Skin epidermis (tissue), 12 donors: ENCODE results near the gene FOXR1.
A peak's percentile ranks its signal among the peaks of the same experiment; 100 is the strongest.

Source experiments
- H3K27ac ChIP-seq, 21 experiments: fragments of 200-600 bp; sonication (generic) in 11 of 21; one replicate each; pipeline ENCODE4 v1.5.0; 2020; ENCODE audit warnings: mild to moderate bottlenecking in 3 of 21, inconsistent platforms in 2 of 21, moderate library complexity in 2 of 21
- H3K4me3 ChIP-seq, 7 experiments: fragments of 200-600 bp; sonication (generic) in 2 of 7; one replicate each; pipeline ENCODE4 v1.5.0; 2020; ENCODE audit warnings: inconsistent platforms in 2 of 7, mild to moderate bottlenecking in 2 of 7, moderate library complexity in 1 of 7

The FOXR1 gene

GRCh38 chr11:119021631-119022030 is 50.1 kb downstream of the FOXR1 start:
- H3K4me3 ChIP-seq, result no peak overlapping the region
- no peak overlapping the region for H3K27ac ChIP-seq

- no peak overlapping the region for H3K27ac ChIP-seq
- H3K4me3 ChIP-seq, result no peak overlapping the region
Observed at GRCh38 chr11:119023741-119024140, 52.2 kb downstream of the FOXR1 start.

DNA sequence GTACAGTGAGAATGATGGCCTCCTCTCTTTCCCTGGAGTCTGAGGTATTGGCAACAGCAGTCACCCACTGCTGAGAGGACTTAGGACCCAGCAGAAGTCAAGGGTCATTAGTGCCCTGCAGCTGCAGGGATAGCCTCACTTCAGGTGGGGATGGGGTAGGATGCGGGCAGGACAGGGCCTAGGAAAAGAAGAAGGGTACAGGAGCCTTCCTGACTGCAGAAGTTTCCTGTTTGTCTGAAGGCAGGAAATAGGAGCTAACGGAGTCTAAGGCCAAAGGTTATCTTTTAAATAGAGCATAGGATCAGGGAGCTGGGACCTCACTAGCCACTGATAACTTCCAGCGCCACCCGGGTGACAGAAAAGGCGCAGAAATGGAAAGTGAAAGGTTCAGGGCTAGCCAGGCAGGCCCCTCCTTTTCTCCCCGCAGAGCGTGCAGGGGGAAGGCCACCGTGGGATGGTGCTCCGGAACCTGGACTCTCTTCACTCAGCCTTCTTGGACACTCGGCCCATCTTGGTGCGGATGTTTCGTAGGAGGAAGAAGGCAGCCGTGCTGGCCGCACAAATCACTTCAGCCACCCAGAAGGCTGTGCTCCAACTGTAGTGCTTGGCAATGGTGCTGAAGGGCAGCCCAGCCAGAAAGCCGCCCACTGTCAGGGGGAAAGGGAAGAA is 53.0 kb downstream of the FOXR1 start:
- H3K4me3 ChIP-seq, result no peak overlapping the region
- peak overlapping the region in 6 of 21 experiments; percentile 0 to 52 (median 14) for H3K27ac ChIP-seq

GRCh38 chr11:119025099-119025473 is 53.5 kb downstream of the FOXR1 start:
- Histone ChIP-seq H3K27ac (peak overlapping the region in 5 of 21 experiments; percentile 0 to 52 (median 23)), H3K4me3 (no peak overlapping the region)

- H3K27ac ChIP-seq, result peak overlapping the region in 2 of 21 experiments; percentile 7 to 27
- H3K4me3 ChIP-seq, result no peak overlapping the region
Observed at GRCh38 chr11:119025541-119025940, 54.0 kb downstream of the FOXR1 start.

- H3K27ac ChIP-seq, result peak overlapping the region in 1 of 21 experiments; percentile 6
- no peak overlapping the region for H3K4me3 ChIP-seq
Observed at GRCh38 chr11:119025978-119026766, 54.6 kb downstream of the FOXR1 start.

DNA sequence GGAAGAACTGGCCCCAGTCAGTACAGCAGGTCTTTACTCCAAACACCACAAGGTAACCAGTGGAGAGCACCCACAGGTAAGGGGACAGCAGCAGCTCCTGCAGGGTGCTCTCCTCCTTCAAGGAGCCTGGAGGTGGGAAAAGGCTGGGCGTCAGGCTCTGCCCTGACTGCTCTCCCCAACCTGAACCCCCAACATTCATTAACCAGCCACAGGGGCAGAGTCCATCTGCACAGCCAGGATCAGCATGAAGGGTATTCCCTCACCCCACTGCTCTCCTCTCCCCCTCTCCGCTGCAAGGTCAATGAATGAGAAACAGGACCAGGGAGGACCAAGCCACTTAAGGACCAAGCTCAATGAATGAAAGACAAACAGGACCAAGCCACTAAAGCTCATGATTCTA is 55.4 kb downstream of the FOXR1 start:
- Histone ChIP-seq H3K27ac (no peak overlapping the region), H3K4me3 (no peak overlapping the region)

- Histone ChIP-seq H3K27ac (peak overlapping the region in 1 of 21 experiments; percentile 21), H3K4me3 (no peak overlapping the region)
Observed at GRCh38 chr11:119027561-119028345, 56.2 kb downstream of the FOXR1 start.

DNA sequence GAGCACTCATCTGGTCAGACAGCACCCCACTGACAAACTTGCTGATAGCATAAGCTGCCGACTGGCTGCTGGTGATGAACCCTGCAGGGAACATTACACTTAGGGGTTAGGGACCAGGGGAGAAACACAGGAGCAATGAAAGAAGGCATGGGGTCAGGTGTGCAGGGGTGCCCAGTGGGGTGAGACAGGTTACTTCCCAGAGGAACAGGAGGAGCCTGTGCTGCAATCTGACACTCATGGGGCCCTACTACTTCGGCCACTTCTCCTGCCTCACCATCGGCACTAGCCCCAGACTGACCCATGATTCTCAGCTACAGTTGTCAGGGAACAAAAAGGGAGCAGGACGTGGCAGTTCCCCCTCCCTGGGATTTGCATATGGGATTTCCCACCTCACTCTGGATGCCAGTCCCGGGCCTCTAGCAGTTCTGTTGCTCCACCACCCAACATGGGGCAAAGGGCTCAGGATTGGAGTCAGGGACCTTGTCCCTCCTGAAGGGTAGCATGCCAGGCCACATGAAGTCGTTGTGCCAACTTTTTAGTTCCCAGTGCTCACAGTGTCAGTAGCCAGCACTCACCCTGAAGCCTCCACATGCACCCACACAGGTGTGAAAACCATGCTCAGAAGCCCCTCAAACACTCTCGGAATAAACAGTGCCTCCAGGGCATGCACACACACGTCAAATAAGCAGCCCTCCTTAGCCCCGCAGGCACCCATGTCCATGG is 56.9 kb downstream of the FOXR1 start:
- H3K4me3 ChIP-seq, result no peak overlapping the region
- H3K27ac ChIP-seq, result peak overlapping the region in 12 of 21 experiments; percentile 14 to 95 (median 86)

DNA sequence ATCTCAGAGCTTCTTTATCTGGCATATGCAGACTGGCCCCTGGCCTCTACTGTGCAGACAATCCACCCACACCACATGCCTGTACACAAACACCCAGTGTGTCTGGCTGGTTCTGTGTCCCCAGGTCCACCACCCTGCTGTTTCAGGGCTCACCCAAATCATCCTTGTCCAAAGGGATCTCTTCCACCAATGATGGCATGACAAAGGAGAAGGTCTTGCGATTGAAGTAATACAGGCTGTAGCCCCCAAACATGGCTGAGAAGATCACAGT is 57.4 kb downstream of the FOXR1 start:
- no peak overlapping the region for H3K4me3 ChIP-seq
- peak overlapping the region in 14 of 21 experiments; percentile 14 to 95 (median 86) for H3K27ac ChIP-seq

DNA sequence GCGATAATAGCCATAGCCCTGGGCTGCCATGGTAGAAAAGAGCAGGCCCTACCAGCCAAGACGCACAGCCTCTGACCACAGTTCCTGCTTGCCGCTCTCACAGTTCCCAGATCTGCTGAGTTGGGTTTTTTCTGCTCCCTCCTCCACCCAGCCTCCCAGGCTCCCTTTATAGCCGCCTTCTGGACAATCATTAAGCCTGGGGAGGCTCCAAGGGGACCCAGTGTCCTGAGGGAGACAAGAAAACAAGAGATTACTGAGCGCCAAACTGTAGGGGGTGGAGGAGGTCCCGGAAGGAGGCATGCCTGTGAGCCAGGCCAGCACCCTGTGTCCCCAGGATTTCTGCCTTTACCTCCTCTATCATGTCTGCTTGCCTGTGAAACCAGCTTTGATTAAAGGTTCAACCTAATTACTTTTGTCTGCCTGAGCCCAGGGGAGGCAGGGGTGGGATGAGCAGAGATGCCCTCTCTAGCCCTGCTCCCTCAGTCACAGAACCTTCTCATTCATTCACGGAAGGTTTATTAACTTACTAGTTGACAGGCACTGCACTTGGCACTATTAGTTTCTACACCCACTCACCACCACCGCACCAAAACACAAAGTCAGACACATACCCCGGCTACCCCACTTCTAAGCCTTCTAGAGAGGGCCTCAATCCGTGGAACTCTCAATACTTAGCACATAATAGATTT is 57.9 kb downstream of the FOXR1 start:
- Histone ChIP-seq H3K4me3 (peak overlapping the region; percentile 64 to 80 (median 76)), H3K27ac (peak overlapping the region in 20 of 21 experiments; percentile 74 to 95 (median 86))

DNA sequence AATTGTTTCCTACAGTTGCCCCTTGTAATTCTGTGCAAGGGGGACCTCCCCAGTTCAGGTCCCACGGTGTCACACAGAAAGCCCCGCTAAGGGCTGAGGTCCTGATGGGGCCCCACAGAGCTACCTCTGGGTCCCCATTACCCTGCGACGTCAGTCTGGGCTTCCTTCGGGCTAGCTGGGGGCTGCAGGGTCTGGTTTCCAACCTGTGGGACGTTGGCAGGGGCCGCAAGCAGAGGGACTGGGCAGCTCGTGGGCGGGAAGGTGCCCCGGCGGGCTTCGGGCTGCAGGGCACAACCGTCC is 58.4 kb downstream of the FOXR1 start:
- peak overlapping the region; percentile 64 to 80 (median 76) for H3K4me3 ChIP-seq
- peak overlapping the region; percentile 71 to 95 (median 85) for H3K27ac ChIP-seq

DNA sequence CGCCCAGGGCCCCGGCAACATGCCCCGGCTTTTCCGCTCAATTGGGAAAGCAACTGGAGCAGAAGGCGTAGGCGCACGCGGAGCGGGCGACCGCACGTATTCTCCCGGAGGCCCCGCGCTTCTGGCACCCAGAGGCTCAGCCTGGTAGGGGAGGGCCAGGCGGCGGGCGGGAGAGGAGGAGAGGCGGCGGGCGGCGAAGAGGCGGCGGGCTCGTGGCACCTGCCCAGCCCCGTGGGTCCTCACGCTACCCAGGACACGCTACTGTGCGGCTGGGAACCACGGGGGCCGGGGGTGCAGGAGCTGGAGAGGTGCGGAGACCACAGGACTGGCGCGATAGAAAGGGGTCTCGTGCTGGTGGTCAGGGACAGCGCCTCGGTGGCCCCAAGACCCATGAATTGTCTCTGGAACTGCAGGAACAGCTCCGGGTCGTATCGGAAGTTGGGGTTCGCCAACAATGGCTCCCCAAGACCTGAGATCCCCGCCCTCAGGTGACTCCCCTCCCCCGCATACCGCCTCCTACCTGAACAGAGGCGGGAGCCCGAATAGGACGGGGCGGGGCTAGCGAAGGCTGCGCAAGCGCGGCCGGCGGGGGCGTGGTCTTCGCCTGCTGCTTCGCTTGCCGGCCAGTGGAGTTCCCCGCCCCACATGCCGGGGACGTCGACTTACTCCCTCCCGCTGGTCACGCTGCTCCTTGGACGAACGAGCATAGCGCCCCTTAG is 58.9 kb downstream of the FOXR1 start, which contains the start of gene SLC37A4:
Gene SLC37A4 (minus strand): TSS at position 549 of the 719 bp plus-strand sequence.
- Histone ChIP-seq H3K27ac (peak within 1 kb of the TSS; percentile 71 to 95 (median 85)), H3K4me3 (peak within 1 kb of the TSS; percentile 64 to 80 (median 76))
